Esophagus squamous epithelium (tissue), 4 donors: ENCODE data around the gene TEX29.

Experiments used
- POLR2A ChIP-seq, 4 donors: fragments of 450-650 bp; IDR thresholded peaks; one replicate each; pipeline ENCODE4 v1.6.1; 2017; ENCODE audit warnings: antibody characterized with exemption in 4 of 4, mild to moderate bottlenecking in 4 of 4, moderate library complexity in 3 of 4
- TF ChIP-seq, protein P1 (sequence below), 6 experiments: fragments of 450-650 bp in 4 of 6; fragments of 200-600 bp in 2 of 6; sonication (generic) in 2 of 6; IDR thresholded peaks; one replicate each; pipeline ENCODE4 v1.5.1; 2016 to 2019; ENCODE audit warnings: antibody characterized with exemption in 6 of 6, mild to moderate bottlenecking in 4 of 6, moderate library complexity in 4 of 6

DNA sequence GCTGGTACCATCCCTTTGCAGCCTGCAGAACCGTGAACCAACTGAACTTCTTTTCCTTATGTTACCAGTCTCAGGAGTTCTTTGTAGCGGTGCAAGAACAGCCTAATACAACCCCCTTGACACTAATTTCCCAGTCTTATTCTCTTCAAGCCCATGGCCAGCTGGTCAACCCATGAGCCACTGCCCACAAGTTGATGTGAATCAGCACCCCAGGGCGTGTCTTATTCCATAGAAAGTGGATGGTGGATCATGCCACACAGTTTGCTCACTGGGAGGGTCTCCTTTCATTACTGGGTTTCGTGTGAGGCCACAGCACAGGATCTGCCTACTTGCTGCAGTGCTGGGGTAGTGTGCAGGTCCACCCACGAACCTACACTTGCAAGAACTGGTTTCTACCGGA is 27.0 kb downstream of the TEX29 start:
- TF ChIP-seq, protein P1, sequence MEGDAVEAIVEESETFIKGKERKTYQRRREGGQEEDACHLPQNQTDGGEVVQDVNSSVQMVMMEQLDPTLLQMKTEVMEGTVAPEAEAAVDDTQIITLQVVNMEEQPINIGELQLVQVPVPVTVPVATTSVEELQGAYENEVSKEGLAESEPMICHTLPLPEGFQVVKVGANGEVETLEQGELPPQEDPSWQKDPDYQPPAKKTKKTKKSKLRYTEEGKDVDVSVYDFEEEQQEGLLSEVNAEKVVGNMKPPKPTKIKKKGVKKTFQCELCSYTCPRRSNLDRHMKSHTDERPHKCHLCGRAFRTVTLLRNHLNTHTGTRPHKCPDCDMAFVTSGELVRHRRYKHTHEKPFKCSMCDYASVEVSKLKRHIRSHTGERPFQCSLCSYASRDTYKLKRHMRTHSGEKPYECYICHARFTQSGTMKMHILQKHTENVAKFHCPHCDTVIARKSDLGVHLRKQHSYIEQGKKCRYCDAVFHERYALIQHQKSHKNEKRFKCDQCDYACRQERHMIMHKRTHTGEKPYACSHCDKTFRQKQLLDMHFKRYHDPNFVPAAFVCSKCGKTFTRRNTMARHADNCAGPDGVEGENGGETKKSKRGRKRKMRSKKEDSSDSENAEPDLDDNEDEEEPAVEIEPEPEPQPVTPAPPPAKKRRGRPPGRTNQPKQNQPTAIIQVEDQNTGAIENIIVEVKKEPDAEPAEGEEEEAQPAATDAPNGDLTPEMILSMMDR (IDR thresholded peaks at IDR 0.05) = no peak
- TF ChIP-seq POLR2A (IDR thresholded peaks at IDR 0.05) = no peak
